Measurements from ENCODE around the gene OR5F1.

The OR5F1 gene

DNA sequence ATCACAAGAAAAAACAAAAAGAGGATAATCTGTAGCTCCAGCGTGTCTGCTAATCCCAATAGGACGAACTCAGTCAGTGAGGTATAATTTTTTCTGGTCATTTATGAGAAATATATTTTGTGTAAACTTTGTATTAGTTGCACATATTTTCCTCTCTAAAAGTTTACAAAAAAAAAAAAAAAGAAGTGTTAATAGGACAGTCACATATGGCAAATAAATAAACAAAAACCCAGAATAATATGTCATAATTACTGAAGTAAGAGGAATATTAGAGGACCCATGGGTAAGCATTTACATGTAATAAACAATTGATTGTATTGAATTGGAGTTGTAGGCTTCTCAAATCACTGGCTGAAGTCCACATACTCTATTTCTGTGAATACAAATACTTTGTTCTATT lies at the start of gene OR5F1:
OR5F1 (minus strand) TSS at position 101 of the 400 bp plus-strand sequence; CDS start at position 101, 0 bp downstream.
- no peak for DNase-seq

DNA sequence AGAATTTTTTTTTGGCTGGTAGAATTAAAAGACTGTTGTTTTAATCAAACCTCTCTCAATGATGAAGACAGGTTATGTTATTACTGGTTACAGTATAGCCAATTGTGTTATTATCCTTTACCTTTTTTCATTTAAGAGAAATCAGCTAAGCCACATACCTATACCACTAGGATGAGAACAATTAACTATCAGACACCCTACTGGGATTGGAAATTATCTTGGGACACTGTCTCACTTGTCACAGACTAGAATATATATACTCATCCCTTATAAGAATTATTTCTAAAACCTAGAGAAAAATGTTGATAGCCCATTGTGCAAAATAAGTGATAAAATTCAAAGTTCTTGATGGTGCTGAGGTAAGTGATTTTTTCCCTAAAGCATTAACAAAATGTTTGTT lies 32.9 kb upstream of the OR5F1 start, which contains the start of gene OR5AS1:
OR5AS1 (plus strand) TSS at position 301 of the 400 bp plus-strand sequence. CDS start 2,765 bp downstream, outside the sequence.
- DNase-seq: no peak

- no peak for DNase-seq
These were observed 19.4 kb upstream of the OR5F1 start for GRCh38 chr11:56013805-56014204.

GRCh38 chr11:56010716-56011115 lies 16.3 kb upstream of the OR5F1 start:
- DNase-seq: no peak

DNA sequence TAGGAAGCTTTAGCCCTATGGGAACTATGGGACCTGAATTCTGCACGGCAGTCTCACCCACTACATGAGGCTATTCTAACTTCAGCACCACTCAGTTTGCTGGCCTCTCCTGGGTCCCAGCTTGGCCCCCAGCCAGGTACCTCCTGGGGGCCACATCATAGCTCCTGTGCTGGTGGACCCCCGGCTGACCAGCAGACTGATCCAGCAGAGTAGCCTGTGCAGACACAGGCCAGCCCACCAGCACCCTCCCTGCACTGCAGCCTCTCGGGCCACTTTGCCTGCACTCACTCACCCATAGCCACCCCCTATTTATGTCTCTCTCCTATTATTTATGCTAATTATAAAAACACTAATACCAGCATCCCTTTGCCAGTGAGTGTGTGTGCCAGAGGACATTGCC lies 23.5 kb downstream of the OR5F1 start:
- DNase-seq: no peak

- DNase-seq: no peak
These were observed 24.6 kb downstream of the OR5F1 start, which contains the start of gene OR10AG1 for GRCh38 chr11:55969845-55970244. Gene OR10AG1, minus strand, starts transcription at chr11:55969945. Its CDS starts 38 bp downstream, at chr11:55969907.

DNA sequence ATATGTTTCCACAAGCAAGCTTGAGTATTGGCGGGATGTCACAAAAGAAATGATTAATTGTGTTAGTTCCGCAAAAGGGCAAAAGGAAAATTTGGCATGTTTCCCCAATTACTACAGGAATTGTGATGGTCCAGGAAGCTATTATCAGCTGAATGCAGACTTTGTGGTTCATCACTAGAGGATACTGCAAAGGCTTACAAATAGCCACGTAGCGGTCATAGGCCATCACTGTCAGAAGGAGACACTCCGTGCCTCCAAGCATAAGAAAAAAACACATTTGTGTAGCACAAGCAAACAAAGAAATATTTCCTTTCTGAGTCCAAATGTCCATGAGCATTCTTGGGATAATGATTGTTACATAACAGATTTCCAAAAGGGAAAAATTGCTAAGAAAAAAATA lies 26.5 kb downstream of the OR5F1 start:
- DNase-seq: no peak

DNA sequence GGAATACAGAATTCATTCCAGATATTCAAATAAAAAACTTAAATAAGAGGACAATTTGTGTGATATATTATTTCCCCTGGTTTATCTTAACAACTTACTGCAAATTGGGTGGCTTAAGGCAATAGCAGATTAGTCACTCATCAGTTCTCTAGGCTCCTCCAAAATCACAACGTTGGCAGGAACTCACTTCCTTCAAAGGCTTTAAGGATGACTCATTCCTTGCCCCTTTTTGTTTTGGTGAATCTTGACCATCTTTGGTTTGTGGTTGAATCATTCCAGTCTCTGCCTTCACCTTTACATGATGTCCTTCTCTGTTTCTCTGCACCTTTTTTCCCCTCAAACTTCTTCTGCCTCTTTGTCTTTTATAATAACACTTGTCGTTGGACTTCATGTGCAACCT lies 28.0 kb downstream of the OR5F1 start:
- DNase-seq: no peak

GRCh38 chr11:55956521-55956920 lies 37.9 kb downstream of the OR5F1 start:
- DNase-seq: no peak

DNA sequence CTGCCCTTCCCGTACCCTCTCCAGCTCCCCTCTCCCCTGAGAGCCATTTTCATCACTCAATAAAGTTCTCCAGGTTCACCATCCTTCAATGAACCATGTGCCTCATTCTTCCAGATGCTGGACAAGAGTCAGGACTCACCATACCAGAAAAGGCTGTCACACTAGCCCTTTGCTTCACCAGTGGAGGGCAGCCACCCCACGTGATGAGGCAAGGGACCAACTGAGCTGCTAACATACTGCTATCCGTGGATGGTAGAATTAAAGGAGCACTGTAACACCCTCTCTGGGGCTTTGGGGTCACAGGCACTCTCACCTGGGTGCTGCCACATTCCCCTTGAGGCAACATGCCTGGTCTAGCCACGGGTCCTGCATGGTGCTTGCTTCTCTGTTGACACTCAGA lies 45.1 kb downstream of the OR5F1 start:
- no peak for DNase-seq

Measured in GDM1 (cell line).